H9 (cell line): Measurements from ENCODE around the gene ZNF688. TPM values are rescaled to one million over a fixed set of nuclear protein-coding genes. Genes with fewer than 3 reads are reported as not detected.
A peak's percentile ranks its signal among the peaks of the same experiment; 100 is the strongest.

Source experiments
- DNase-seq: peaks from one replicate; pipeline ENCODE4 v3.0.0-alpha.2; 2017
- H2AFZ ChIP-seq: one replicate; pipeline ENCODE4 v1.6.1; 2013; ENCODE audit warnings: mild to moderate bottlenecking, low read length, control low read depth, moderate library complexity
- H2AK5ac ChIP-seq: 2 replicates; pipeline ENCODE4 v1.6.1; 2013; ENCODE audit warnings: low read length, control low read depth, mixed read lengths; ENCODE audit not compliant: insufficient read length
- H2BK120ac ChIP-seq: one replicate; pipeline ENCODE4 v1.6.1; 2013; ENCODE audit warnings: low read depth, mild to moderate bottlenecking, low read length, control low read depth, inconsistent platforms; ENCODE audit not compliant: poor library complexity, severe bottlenecking
- H2BK12ac ChIP-seq: 2 replicates; pipeline ENCODE4 v1.6.1; 2013; ENCODE audit warnings: low read length, control low read depth, mixed read lengths, low read depth; ENCODE audit not compliant: insufficient read length
- H2BK15ac ChIP-seq: 2 replicates; pipeline ENCODE4 v1.6.1; 2013; ENCODE audit warnings: low read depth, low read length, control low read depth
- H2BK20ac ChIP-seq: one replicate; pipeline ENCODE4 v1.6.1; 2013; ENCODE audit warnings: low read depth, mild to moderate bottlenecking, low read length, control low read depth, inconsistent platforms; ENCODE audit not compliant: poor library complexity, severe bottlenecking
- H2BK5ac ChIP-seq: 2 replicates; pipeline ENCODE4 v1.6.1; 2013; ENCODE audit warnings: low read length, control low read depth, mixed read lengths; ENCODE audit not compliant: insufficient read length
- H3K14ac ChIP-seq: 2 replicates; pipeline ENCODE4 v1.6.1; 2013; ENCODE audit warnings: low read length, control low read depth; ENCODE audit not compliant: insufficient read depth
- H3K18ac ChIP-seq: 2 replicates; pipeline ENCODE4 v1.6.1; 2013; ENCODE audit warnings: low read depth, mild to moderate bottlenecking, mixed read lengths, low read length, control low read depth; ENCODE audit not compliant: insufficient read length
- H3K23ac ChIP-seq: 2 replicates; pipeline ENCODE4 v1.6.1; 2013; ENCODE audit warnings: low read length, control low read depth, mixed read lengths, low read depth; ENCODE audit not compliant: insufficient read length
- H3K23me2 ChIP-seq: 2 replicates; pipeline ENCODE4 v1.6.1; 2013; ENCODE audit warnings: low read depth, mild to moderate bottlenecking, mixed read lengths, low read length, control low read depth; ENCODE audit not compliant: insufficient read length, poor library complexity, severe bottlenecking
- H3K27ac ChIP-seq: 2 replicates; pipeline ENCODE4 v1.5.1; 2013; ENCODE audit warnings: low read length, control low read depth, mixed read lengths, low read depth; ENCODE audit not compliant: insufficient read length
- H3K27me3 ChIP-seq: 2 replicates; pipeline ENCODE4 v1.6.1; 2013; ENCODE audit warnings: low read length, control low read depth, inconsistent platforms; ENCODE audit not compliant: insufficient read depth
- H3K4ac ChIP-seq: 2 replicates; pipeline ENCODE4 v1.6.1; 2013; ENCODE audit warnings: low read depth, mild to moderate bottlenecking, control low read depth, inconsistent platforms, low read length, moderate library complexity
- H3K4me1 ChIP-seq: 2 replicates; pipeline ENCODE4 v1.6.1; 2013; ENCODE audit warnings: low read length, control low read depth, inconsistent platforms; ENCODE audit not compliant: insufficient read depth
- H3K4me2 ChIP-seq: 2 replicates; pipeline ENCODE4 v1.6.1; 2013; ENCODE audit warnings: low read length, control low read depth, mixed read lengths; ENCODE audit not compliant: insufficient read length, insufficient read depth
- H3K56ac ChIP-seq: 2 replicates; pipeline ENCODE4 v1.6.1; 2013; ENCODE audit warnings: low read depth, mild to moderate bottlenecking, mixed read lengths, low read length, control low read depth; ENCODE audit not compliant: insufficient read length
- H3K79me1 ChIP-seq: 2 replicates; pipeline ENCODE4 v1.6.1; 2013; ENCODE audit warnings: low read depth, mild to moderate bottlenecking, moderate library complexity, low read length, control low read depth, inconsistent platforms; ENCODE audit not compliant: insufficient read depth, poor library complexity, severe bottlenecking
- H3K79me2 ChIP-seq: 2 replicates; pipeline ENCODE4 v1.6.1; 2013; ENCODE audit warnings: low read length, control low read depth, inconsistent platforms; ENCODE audit not compliant: insufficient read depth
- H3K9ac ChIP-seq: 2 replicates; pipeline ENCODE4 v1.6.1; 2013; ENCODE audit warnings: low read length, control low read depth, mixed read lengths; ENCODE audit not compliant: insufficient read length; ENCODE audit errors: extremely low read depth
- H3K9me3 ChIP-seq: one replicate; pipeline ENCODE4 v1.6.1; 2013; ENCODE audit warnings: low read depth, low read length, inconsistent platforms; ENCODE audit not compliant: control insufficient read depth
- H3T11ph ChIP-seq: one replicate; pipeline ENCODE4 v1.6.1; 2013; ENCODE audit warnings: mild to moderate bottlenecking, low read length, control low read depth, inconsistent platforms
- H4K20me1 ChIP-seq: one replicate; pipeline ENCODE4 v1.6.1; 2013; ENCODE audit not compliant: control insufficient read depth, insufficient read length, insufficient read depth
- H4K5ac ChIP-seq: 2 replicates; pipeline ENCODE4 v1.6.1; 2013; ENCODE audit warnings: low read depth, mild to moderate bottlenecking, mixed read lengths, low read length, control low read depth; ENCODE audit not compliant: insufficient read length
- H4K8ac ChIP-seq: replicated peaks from 2 replicates; pipeline ENCODE4 v1.6.1; 2013; ENCODE audit warnings: low read length, control low read depth, mixed read lengths, low read depth; ENCODE audit not compliant: insufficient read length
- H4K91ac ChIP-seq: 2 replicates; pipeline ENCODE4 v1.6.1; 2013; ENCODE audit warnings: low read depth, mild to moderate bottlenecking, moderate library complexity, mixed read lengths, low read length, control low read depth; ENCODE audit not compliant: insufficient read length
- H3K27ac Mint-ChIP-seq, 3 experiments: 2 replicates in 2 of 3; 3 replicates in 1 of 3; pipeline ENCODE4 v1.8.0; 2020 to 2021; ENCODE audit warnings: mixed read lengths in 3 of 3, mild to moderate bottlenecking in 1 of 3, moderate library complexity in 1 of 3
- H3K27me3 Mint-ChIP-seq: 2 replicates; pipeline ENCODE4 v1.8.0; 2021; ENCODE audit warnings: low read depth, mild to moderate bottlenecking, moderate library complexity, mixed read lengths
- H3K36me3 Mint-ChIP-seq, 3 experiments: 2 replicates in 2 of 3; 3 replicates in 1 of 3; pipeline ENCODE4 v1.8.0; 2020 to 2021; ENCODE audit warnings: low read depth in 3 of 3, mixed read lengths in 3 of 3; ENCODE audit not compliant: insufficient read depth in 1 of 3
- H3K4me1 Mint-ChIP-seq, 2 experiments: 2 replicates each; pipeline ENCODE4 v1.8.0; 2020; ENCODE audit warnings: mixed read lengths in 2 of 2
- H3K4me3 Mint-ChIP-seq, 2 experiments: 2 replicates in 1 of 2; 3 replicates in 1 of 2; pipeline ENCODE4 v1.8.0; 2020 to 2021; ENCODE audit warnings: mild to moderate bottlenecking in 2 of 2, mixed read lengths in 2 of 2, moderate library complexity in 1 of 2
- H3K9me3 Mint-ChIP-seq, 2 experiments: 2 replicates in 1 of 2; 3 replicates in 1 of 2; pipeline ENCODE4 v1.8.0; 2020; ENCODE audit warnings: mild to moderate bottlenecking in 2 of 2, mixed read lengths in 2 of 2, moderate library complexity in 1 of 2
- WGBS: extraction: QIAGEN DNeasy Blood & Tissue Kit; methylation state at CpG from one replicate; pipeline ENCODE4 v1.1.7; 2013; ENCODE audit warnings: missing lambda C conversion rate, low lambda C conversion rate, mixed read lengths; ENCODE audit not compliant: insufficient read length; ENCODE audit errors: extremely low coverage; 5-methylcytosine and 5-hydroxymethylcytosine counted together
- total RNA-seq: library from RNA; stranded (reverse); gene quantifications from 2 replicates; pipeline ENCODE4 v1.2.1, GENCODE V29; 2021
- TF ChIP-seq, protein P1 (sequence below): fragments of 200-600 bp; sonication (generic); conservative IDR thresholded peaks from 3 replicates; pipeline ENCODE4 v1.8.0; 2021; ENCODE audit warnings: antibody characterized with exemption, mild to moderate bottlenecking

ZNF688 gene
- total RNA-seq, 1 experiment from 2014 or later: 4.5 TPM

DNA sequence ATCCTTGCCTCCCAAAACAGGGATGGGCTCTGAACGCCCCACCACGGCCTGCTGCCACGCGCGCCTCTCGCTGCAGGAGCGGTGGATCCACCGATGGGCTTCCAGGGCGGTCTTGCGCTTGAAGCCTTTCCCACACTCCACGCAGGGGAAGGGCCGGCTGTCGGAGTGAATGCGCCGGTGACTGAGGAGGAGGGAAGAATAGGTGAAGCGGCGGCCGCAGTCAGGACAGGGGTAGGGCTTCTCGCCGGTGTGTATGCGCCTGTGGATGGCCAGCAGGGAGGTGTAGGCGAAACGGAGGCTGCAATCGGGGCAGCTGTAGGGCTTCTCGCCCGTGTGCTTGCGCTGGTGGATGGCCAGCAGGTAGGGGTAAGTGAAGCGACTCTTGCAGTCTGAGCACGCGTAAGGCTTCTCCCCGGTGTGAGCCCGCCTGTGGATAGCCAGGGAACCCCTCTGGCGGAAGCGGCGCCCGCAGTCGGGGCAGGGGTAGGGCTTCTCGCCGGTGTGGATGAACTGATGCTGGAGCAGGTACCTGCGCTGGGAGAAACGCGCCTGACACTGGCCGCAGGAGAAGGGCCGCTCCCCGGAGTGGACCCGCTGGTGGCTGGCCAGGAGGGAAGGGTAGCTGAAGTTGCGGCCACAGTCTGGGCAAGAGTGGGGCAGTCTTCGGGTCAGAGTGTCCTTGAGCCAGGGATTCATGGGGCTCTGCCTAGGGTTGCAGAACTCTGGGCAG is 11.3 kb upstream of the ZNF688 start:
- no peak overlapping the region for H2BK12ac ChIP-seq
- H2BK120ac ChIP-seq: no peak overlapping the region
- H3K23me2 ChIP-seq: peaks cover 7% of the 10 kb centered on the region
- H3K4me2 ChIP-seq: no peak overlapping the region
- H3K79me2 ChIP-seq: no peaks in the 10 kb centered on the region
- no peak overlapping the region for H3K4ac ChIP-seq
- no peak overlapping the region for H2AK5ac ChIP-seq
- no peak overlapping the region for H3K23ac ChIP-seq
- H3K27ac Mint-ChIP-seq: no peak overlapping the region; a peak in 1 of 7 replicates
- H4K20me1 ChIP-seq: no peaks in the 10 kb centered on the region
- no peak overlapping the region for H3K4me3 Mint-ChIP-seq
- peaks cover 7 to 10% of the 10 kb centered on the region in 2 experiments for H3K4me1 Mint-ChIP-seq
- H2BK20ac ChIP-seq: no peak overlapping the region
- no peak overlapping the region for H2AFZ ChIP-seq
- no peaks in the 10 kb centered on the region for H3K27me3 ChIP-seq
- no peak overlapping the region for H3K27ac ChIP-seq
- H3K18ac ChIP-seq: no peak overlapping the region
- no peaks in the 10 kb centered on the region for H3K9me3 ChIP-seq
- H3K36me3 Mint-ChIP-seq: peaks cover 11 to 69% (median 37%) of the 10 kb centered on the region in 3 experiments; a peak in 6 of 7 replicates
- no peak overlapping the region for H3K56ac ChIP-seq
- no peak overlapping the region for H4K5ac ChIP-seq
- TF ChIP-seq, protein P1, sequence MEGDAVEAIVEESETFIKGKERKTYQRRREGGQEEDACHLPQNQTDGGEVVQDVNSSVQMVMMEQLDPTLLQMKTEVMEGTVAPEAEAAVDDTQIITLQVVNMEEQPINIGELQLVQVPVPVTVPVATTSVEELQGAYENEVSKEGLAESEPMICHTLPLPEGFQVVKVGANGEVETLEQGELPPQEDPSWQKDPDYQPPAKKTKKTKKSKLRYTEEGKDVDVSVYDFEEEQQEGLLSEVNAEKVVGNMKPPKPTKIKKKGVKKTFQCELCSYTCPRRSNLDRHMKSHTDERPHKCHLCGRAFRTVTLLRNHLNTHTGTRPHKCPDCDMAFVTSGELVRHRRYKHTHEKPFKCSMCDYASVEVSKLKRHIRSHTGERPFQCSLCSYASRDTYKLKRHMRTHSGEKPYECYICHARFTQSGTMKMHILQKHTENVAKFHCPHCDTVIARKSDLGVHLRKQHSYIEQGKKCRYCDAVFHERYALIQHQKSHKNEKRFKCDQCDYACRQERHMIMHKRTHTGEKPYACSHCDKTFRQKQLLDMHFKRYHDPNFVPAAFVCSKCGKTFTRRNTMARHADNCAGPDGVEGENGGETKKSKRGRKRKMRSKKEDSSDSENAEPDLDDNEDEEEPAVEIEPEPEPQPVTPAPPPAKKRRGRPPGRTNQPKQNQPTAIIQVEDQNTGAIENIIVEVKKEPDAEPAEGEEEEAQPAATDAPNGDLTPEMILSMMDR: no peak
- H3K9ac ChIP-seq: no peak overlapping the region
- H2BK15ac ChIP-seq: no peak overlapping the region
- H3K4me1 ChIP-seq: no peaks in the 10 kb centered on the region; the same call in 1 of the 2 replicates
- no peaks in the 10 kb centered on the region for H3K79me1 ChIP-seq
- WGBS: no CpG with 5 or more reads among the region's 48 CpGs
- peak; percentile 35 for DNase-seq
- H3K27me3 Mint-ChIP-seq: no peaks in the 10 kb centered on the region
- no peak overlapping the region for H4K91ac ChIP-seq
- no peak overlapping the region for H4K8ac ChIP-seq
- no peak overlapping the region for H3K14ac ChIP-seq
- H3K9me3 Mint-ChIP-seq: no peaks in the 10 kb centered on the region
- no peak overlapping the region for H3T11ph ChIP-seq
- H2BK5ac ChIP-seq: no peak overlapping the region
